ENCODE results near the gene ZNF555.
"Not testable (repeated sequence)": the region's sequence is repeated elsewhere in the genome, so short reads cannot be mapped to it uniquely, and the experiment has no call there.

The ZNF555 gene

GRCh38 chr19:2840794-2841791 lies at the start of gene ZNF555:
ZNF555 (plus strand) TSS chr19:2841475; CDS start chr19:2841573, 98 bp downstream.
- peak within 1 kb of the TSS; percentile 58 for H3K4me3 ChIP-seq (ENCODE audit: low read depth, low read length)

GRCh38 chr19:2791876-2792275 lies 49.4 kb upstream of the ZNF555 start:
- H3K4me3 ChIP-seq (ENCODE audit: low read depth, low read length), result no peak overlapping the region

- H3K4me3 ChIP-seq (ENCODE audit: low read depth, low read length), result not testable (repeated sequence)
These were observed 48.6 kb upstream of the ZNF555 start for GRCh38 chr19:2792666-2793065.

- no peak overlapping the region for H3K4me3 ChIP-seq (ENCODE audit: low read depth, low read length)
These were observed 48.1 kb upstream of the ZNF555 start for GRCh38 chr19:2793126-2793525.

- no peak overlapping the region for H3K4me3 ChIP-seq (ENCODE audit: low read depth, low read length)
These were observed 47.7 kb upstream of the ZNF555 start for GRCh38 chr19:2793577-2793976.

- H3K4me3 ChIP-seq (ENCODE audit: low read depth, low read length), result no peak overlapping the region
These were observed 45.2 kb upstream of the ZNF555 start for GRCh38 chr19:2795827-2796658.

GRCh38 chr19:2796659-2797266 lies 44.5 kb upstream of the ZNF555 start:
- no peak overlapping the region for H3K4me3 ChIP-seq (ENCODE audit: low read depth, low read length)

GRCh38 chr19:2797280-2797679 lies 44.0 kb upstream of the ZNF555 start:
- H3K4me3 ChIP-seq (ENCODE audit: low read depth, low read length), result no peak overlapping the region

- H3K4me3 ChIP-seq (ENCODE audit: low read depth, low read length), result no peak overlapping the region
These were observed 43.1 kb upstream of the ZNF555 start for GRCh38 chr19:2798158-2798685.

GRCh38 chr19:2798733-2799132 lies 42.5 kb upstream of the ZNF555 start:
- H3K4me3 ChIP-seq (ENCODE audit: low read depth, low read length), result no peak overlapping the region

- H3K4me3 ChIP-seq (ENCODE audit: low read depth, low read length), result no peak overlapping the region
These were observed 41.8 kb upstream of the ZNF555 start for GRCh38 chr19:2799273-2800020.

GRCh38 chr19:2800506-2800905 lies 40.8 kb upstream of the ZNF555 start:
- H3K4me3 ChIP-seq (ENCODE audit: low read depth, low read length), result no peak overlapping the region

GRCh38 chr19:2802826-2803225 lies 38.4 kb upstream of the ZNF555 start:
- H3K4me3 ChIP-seq (ENCODE audit: low read depth, low read length), result no peak overlapping the region

- H3K4me3 ChIP-seq (ENCODE audit: low read depth, low read length), result no peak overlapping the region
These were observed 37.7 kb upstream of the ZNF555 start for GRCh38 chr19:2803486-2804155.

- no peak overlapping the region for H3K4me3 ChIP-seq (ENCODE audit: low read depth, low read length)
These were observed 36.9 kb upstream of the ZNF555 start for GRCh38 chr19:2804156-2805004.

- H3K4me3 ChIP-seq (ENCODE audit: low read depth, low read length), result no peak overlapping the region
These were observed 35.9 kb upstream of the ZNF555 start for GRCh38 chr19:2805261-2805900.

- H3K4me3 ChIP-seq (ENCODE audit: low read depth, low read length), result no peak overlapping the region
These were observed 35.2 kb upstream of the ZNF555 start for GRCh38 chr19:2805991-2806649.

Data from iPS-11a (cell line).